Kidney epithelial cell (primary cell): Measurements from ENCODE around the gene JAKMIP3. TPM values are rescaled to one million over a fixed set of nuclear protein-coding genes. Genes with fewer than 3 reads are reported as not detected.

Experiments used
- DNase-seq: peaks from one replicate; pipeline ENCODE4 v3.0.0-alpha.2; 2010; ENCODE audit warnings: low read depth
- H3K27me3 ChIP-seq: 2 replicates; pipeline ENCODE4 v1.6.0; 2011; ENCODE audit warnings: low read length; ENCODE audit not compliant: control insufficient read depth, insufficient read depth
- H3K36me3 ChIP-seq: 2 replicates; pipeline ENCODE4 v1.5.1; 2011; ENCODE audit warnings: low read length; ENCODE audit not compliant: control insufficient read depth, insufficient read depth
- H3K4me3 ChIP-seq: 2 replicates; pipeline ENCODE4 v1.5.1; 2011; ENCODE audit warnings: low read depth, mild to moderate bottlenecking, control low read depth, low read length
- CTCF ChIP-seq: IDR thresholded peaks from 2 replicates; pipeline ENCODE4 v1.5.1; 2011; ENCODE audit warnings: mild to moderate bottlenecking, moderate library complexity, low read length, control low read depth, inconsistent platforms; ENCODE audit not compliant: insufficient read depth, poor library complexity, severe bottlenecking
- total RNA-seq: library from RNA; depleted of rRNA; stranded (reverse); fragments of >200 nt; gene quantifications from 2 replicates; pipeline ENCODE4 v1.2.3, GENCODE V29; 2015

Gene JAKMIP3
- total RNA-seq, 1 donor from 2014 or later: not detected

- H3K27me3 ChIP-seq: no peaks in the 10 kb centered on the region
- no peak for DNase-seq
- H3K4me3 ChIP-seq: no peak overlapping the region
- H3K36me3 ChIP-seq: no peaks in the 10 kb centered on the region
- no peak for TF ChIP-seq CTCF
Observed at GRCh38 chr10:132113766-132114365, 48.1 kb downstream of the JAKMIP3 start.

- no peak for TF ChIP-seq CTCF
- DNase-seq: no peak
- H3K27me3 ChIP-seq: no peaks in the 10 kb centered on the region
- no peaks in the 10 kb centered on the region for H3K36me3 ChIP-seq
- H3K4me3 ChIP-seq: no peak overlapping the region
Observed at GRCh38 chr10:132114953-132115520, 49.3 kb downstream of the JAKMIP3 start.

Other genes starting within 250 kb of the JAKMIP3 start
- gene PPP2R2D, start 164.9 kb upstream of the JAKMIP3 start, total RNA-seq: 37.4 and 38.5 TPM in 2 replicates
- gene BNIP3, start 84.0 kb upstream of the JAKMIP3 start, total RNA-seq: 57.3 and 70.7 TPM in 2 replicates
- gene DPYSL4, start 121.0 kb downstream of the JAKMIP3 start, total RNA-seq: 15.3 and 21.5 TPM in 2 replicates
- 12.2 and 14.9 TPM in 2 replicates for gene STK32C, start 242.0 kb downstream of the JAKMIP3 start, total RNA-seq